Esophagus muscularis mucosa (tissue), 4 donors: ENCODE data around the gene AKAP6.

Source experiments
- CTCF ChIP-seq, 3 experiments: fragments of 200-600 bp in 2 of 3; fragments of 450-650 bp in 1 of 3; sonication (generic) in 2 of 3; IDR thresholded peaks; one replicate each; pipeline ENCODE4 v1.5.1; 2017 to 2019; ENCODE audit warnings: antibody characterized with exemption in 3 of 3, mild to moderate bottlenecking in 2 of 3, moderate library complexity in 1 of 3
- EP300 ChIP-seq: sonication (generic); formaldehyde crosslinking; IDR thresholded peaks from one replicate; pipeline ENCODE4 v1.6.1; 2017; ENCODE audit warnings: antibody characterized with exemption
- POLR2A ChIP-seq: fragments of 450-650 bp; IDR thresholded peaks from one replicate; pipeline ENCODE4 v1.6.1; 2017; ENCODE audit warnings: antibody characterized with exemption, moderate library complexity, mild to moderate bottlenecking, low read depth
- POLR2AphosphoS5 ChIP-seq, 2 donors: sonication (generic); formaldehyde crosslinking; IDR thresholded peaks; one replicate each; pipeline ENCODE4 v1.6.1; 2017; ENCODE audit warnings: antibody characterized with exemption in 2 of 2

- TF ChIP-seq CTCF (IDR thresholded peaks at IDR 0.05) (no peak), POLR2A (no peak), POLR2AphosphoS5 (IDR thresholded peaks at IDR 0.05) (no peak), EP300 (no peak)
Observed at GRCh38 chr14:32667287-32667686, 338.2 kb downstream of the AKAP6 start.
